ENCODE results near the gene ENPP1. TPM values are rescaled to one million over a fixed set of nuclear protein-coding genes. Genes with fewer than 3 reads are reported as not detected.

The ENPP1 gene
- polyA plus RNA-seq, 3 donors: not detected

DNA sequence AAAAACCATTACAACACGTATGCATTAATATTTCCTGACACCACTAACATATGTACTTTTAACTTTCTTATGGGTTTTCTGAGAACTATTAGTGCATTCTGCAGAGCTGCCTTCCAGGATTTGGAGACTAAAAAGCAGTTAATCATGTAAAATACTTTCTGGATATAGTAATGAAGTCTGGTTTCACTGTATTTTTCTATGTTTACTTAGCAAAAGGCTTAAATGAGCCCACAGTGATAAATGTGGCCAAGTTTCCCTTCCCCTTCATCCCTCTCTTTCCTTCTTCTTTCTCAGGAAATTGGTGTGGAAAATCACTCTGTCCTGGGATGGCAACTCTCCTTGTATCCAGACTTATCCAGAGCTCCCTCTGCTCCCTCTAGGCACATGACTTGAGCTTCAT is 29.7 kb upstream of the ENPP1 start:
- Histone ChIP-seq H3K4me3 (replicated peaks in 1 of 3; ENCODE audit: low read depth in 2 of 3, low read length in 3 of 3) (no peak overlapping the region), H3K27me3 (ENCODE audit: control insufficient read depth in 2 of 2, insufficient read depth in 2 of 2, low read length in 2 of 2) (no peaks in the 10 kb centered on the region), H3K9ac (ENCODE audit: insufficient read depth, low read length, poor library complexity, severe bottlenecking) (no peak overlapping the region), H3K9me3 (replicated peaks in 1 of 2; ENCODE audit: control insufficient read depth in 1 of 2, insufficient read depth in 1 of 2, low read length in 2 of 2) (peaks cover 0 to 3% of the 10 kb centered on the region in 2 donors), H3K79me2 (ENCODE audit: insufficient read depth, low read length) (no peaks in the 10 kb centered on the region), H3K4me1 (ENCODE audit: control insufficient read depth in 1 of 2, insufficient read depth in 2 of 2, low read length in 2 of 2) (no peaks in the 10 kb centered on the region), H4K20me1 (ENCODE audit: insufficient read depth, low read length) (no peaks in the 10 kb centered on the region), H2AFZ (ENCODE audit: insufficient read depth, low read depth, low read length, poor library complexity, severe bottlenecking) (no peak overlapping the region), H3K36me3 (replicated peaks in 1 of 2; ENCODE audit: control insufficient read depth in 1 of 2, insufficient read depth in 2 of 2, low read length in 2 of 2) (no peaks in the 10 kb centered on the region), H3K27ac (ENCODE audit: low read depth in 1 of 2, low read length in 2 of 2) (no peak overlapping the region), H3K4me2 (replicated peaks; ENCODE audit: extremely low read depth, low read length, poor library complexity, severe bottlenecking) (no peak overlapping the region)
- Mint-ChIP-seq H3K4me1 (no peaks in the 10 kb centered on the region), H3K27ac (peak overlapping the region in 1 of 7 donors; percentile 64), H3K9me3 (peaks cover 0 to 9% (median 2%) of the 10 kb centered on the region in 7 donors), H3K36me3 (no peaks in the 10 kb centered on the region), H3K4me3 (no peak overlapping the region), H3K27me3 (ENCODE audit: low read depth in 3 of 3) (peaks cover 0 to 12% (median 2%) of the 10 kb centered on the region in 3 donors)
- TF ChIP-seq, protein P1, sequence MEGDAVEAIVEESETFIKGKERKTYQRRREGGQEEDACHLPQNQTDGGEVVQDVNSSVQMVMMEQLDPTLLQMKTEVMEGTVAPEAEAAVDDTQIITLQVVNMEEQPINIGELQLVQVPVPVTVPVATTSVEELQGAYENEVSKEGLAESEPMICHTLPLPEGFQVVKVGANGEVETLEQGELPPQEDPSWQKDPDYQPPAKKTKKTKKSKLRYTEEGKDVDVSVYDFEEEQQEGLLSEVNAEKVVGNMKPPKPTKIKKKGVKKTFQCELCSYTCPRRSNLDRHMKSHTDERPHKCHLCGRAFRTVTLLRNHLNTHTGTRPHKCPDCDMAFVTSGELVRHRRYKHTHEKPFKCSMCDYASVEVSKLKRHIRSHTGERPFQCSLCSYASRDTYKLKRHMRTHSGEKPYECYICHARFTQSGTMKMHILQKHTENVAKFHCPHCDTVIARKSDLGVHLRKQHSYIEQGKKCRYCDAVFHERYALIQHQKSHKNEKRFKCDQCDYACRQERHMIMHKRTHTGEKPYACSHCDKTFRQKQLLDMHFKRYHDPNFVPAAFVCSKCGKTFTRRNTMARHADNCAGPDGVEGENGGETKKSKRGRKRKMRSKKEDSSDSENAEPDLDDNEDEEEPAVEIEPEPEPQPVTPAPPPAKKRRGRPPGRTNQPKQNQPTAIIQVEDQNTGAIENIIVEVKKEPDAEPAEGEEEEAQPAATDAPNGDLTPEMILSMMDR (IDR thresholded peaks at IDR 0.05): no peak
- intact Hi-C loops (cut with micrococcal nuclease): no loop called here
- WGBS (ENCODE audit: insufficient coverage): no CpG with 5 or more reads among the region's 1 CpG
- DNase-seq: no peak

- peaks cover 0 to 3% of the 10 kb centered on the region in 2 donors for H3K9me3 ChIP-seq (replicated peaks in 1 of 2; ENCODE audit: control insufficient read depth in 1 of 2, insufficient read depth in 1 of 2, low read length in 2 of 2)
- H3K4me3 Mint-ChIP-seq: no peak overlapping the region
- intact Hi-C loops (cut with micrococcal nuclease): no loop called here
- no peaks in the 10 kb centered on the region for H3K4me1 Mint-ChIP-seq
- H3K4me3 ChIP-seq (replicated peaks in 1 of 3; ENCODE audit: low read depth in 2 of 3, low read length in 3 of 3): no peak overlapping the region
- WGBS (ENCODE audit: insufficient coverage): 100% methylated on average over 1 of the region's 2 CpGs
- H3K79me2 ChIP-seq (ENCODE audit: insufficient read depth, low read length): no peaks in the 10 kb centered on the region
- H3K27me3 ChIP-seq (ENCODE audit: control insufficient read depth in 2 of 2, insufficient read depth in 2 of 2, low read length in 2 of 2): no peaks in the 10 kb centered on the region
- no peak overlapping the region for H3K27ac Mint-ChIP-seq
- peaks cover 2 to 15% (median 3%) of the 10 kb centered on the region in 7 donors for H3K9me3 Mint-ChIP-seq
- no peak overlapping the region for H3K4me2 ChIP-seq (replicated peaks; ENCODE audit: extremely low read depth, low read length, poor library complexity, severe bottlenecking)
- no peak overlapping the region for H2AFZ ChIP-seq (ENCODE audit: insufficient read depth, low read depth, low read length, poor library complexity, severe bottlenecking)
- H3K4me1 ChIP-seq (ENCODE audit: control insufficient read depth in 1 of 2, insufficient read depth in 2 of 2, low read length in 2 of 2): no peaks in the 10 kb centered on the region
- no peaks in the 10 kb centered on the region for H3K36me3 Mint-ChIP-seq
- no peaks in the 10 kb centered on the region for H4K20me1 ChIP-seq (ENCODE audit: insufficient read depth, low read length)
- peaks cover 2 to 14% (median 2%) of the 10 kb centered on the region in 3 donors for H3K27me3 Mint-ChIP-seq (ENCODE audit: low read depth in 3 of 3)
- H3K27ac ChIP-seq (ENCODE audit: low read depth in 1 of 2, low read length in 2 of 2): no peak overlapping the region
- TF ChIP-seq, protein P1 (IDR thresholded peaks at IDR 0.05): no peak
- DNase-seq: no peak
- no peaks in the 10 kb centered on the region for H3K36me3 ChIP-seq (replicated peaks in 1 of 2; ENCODE audit: control insufficient read depth in 1 of 2, insufficient read depth in 2 of 2, low read length in 2 of 2)
- no peak overlapping the region for H3K9ac ChIP-seq (ENCODE audit: insufficient read depth, low read length, poor library complexity, severe bottlenecking)
These were observed 28.5 kb upstream of the ENPP1 start for GRCh38 chr6:131779304-131779703.
